Measurements from ENCODE around the gene YEATS4.
"Not testable (repeated sequence)": the region's sequence is repeated elsewhere in the genome, so short reads cannot be mapped to it uniquely, and the experiment has no call there.

Gene YEATS4

DNA sequence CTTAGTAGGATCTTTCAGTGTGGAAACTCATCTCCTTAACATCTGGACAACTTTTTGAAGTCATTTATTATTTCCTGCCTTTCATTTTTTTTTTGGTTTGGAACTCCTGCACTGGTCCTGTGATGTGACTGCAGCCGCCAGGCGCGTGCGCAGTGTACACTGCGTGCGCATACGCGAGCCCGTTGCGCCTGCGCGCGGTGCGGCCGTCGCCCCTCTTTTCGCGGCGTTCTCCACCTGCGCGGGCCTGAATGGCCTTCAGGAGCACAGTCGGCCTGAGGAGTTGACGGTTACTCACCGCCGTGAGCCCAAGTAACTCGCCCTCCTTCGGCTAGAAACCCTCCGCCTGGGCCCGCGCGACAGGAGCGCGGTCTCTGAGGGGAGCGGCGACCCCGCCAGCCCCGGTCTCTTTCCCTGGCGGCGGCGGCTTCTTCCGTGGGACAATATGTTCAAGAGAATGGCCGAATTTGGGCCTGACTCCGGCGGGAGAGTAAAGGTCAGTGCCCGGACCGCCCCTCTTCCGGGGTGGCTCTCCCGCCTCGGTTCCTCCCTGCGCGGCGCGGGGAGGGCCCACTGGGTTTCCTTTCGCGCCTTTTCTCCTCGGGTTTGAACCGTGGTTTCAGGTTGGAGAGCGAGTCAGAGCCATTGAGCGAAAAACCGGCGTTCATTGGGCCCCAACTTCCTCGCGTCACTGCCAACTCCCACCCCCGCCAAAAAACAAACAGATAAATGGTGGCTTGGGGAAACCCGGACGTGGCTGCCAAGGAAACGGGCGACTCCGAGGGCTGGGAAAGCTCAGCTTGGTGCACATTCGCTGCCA is at the start of gene YEATS4:
YEATS4 (plus strand) TSS at position 213 of the 817 bp plus-strand sequence; CDS start at position 443, 230 bp downstream.
- DNase-seq (ENCODE audit: low read depth in 3 of 3) = peak; percentile 68 to 84 (median 74)

DNA sequence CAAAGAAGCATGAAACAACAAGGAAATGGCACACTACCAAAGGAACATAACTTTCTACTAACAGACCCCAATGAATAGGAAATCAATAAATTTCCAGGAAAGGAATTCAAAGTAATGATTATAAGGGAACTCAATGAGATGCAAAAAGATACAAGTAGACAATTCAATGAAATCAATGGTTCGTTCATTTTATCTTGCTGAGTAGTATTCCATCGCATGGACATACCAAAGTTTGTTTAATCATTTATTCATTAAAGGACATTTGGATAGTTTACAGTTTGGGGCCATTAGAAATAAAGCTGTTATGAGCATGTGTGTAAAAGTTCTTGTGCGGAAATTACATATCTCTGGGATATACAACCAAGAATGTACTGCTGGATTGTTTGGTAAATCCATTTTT is 46.3 kb upstream of the YEATS4 start:
- DNase-seq (ENCODE audit: low read depth in 3 of 3) = no peak

DNA sequence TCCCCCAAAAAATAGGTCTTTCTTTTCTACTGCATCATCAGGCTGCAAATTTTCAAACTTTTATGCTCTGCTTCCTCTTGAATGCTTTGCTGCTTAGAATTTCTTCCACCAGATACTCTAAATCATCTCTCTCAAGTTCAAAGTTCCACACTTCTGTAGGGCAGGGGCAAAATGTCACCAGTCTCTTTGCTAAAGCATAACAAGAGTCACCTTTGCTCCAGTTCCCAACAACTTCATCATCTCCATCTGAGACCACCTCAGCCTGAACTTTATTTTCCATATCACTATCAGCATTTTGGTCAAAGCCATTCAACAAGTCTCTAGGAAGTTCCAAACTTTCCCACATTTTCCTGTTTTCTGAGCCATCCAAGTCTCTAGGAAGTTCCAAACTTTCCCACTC is 42.8 kb upstream of the YEATS4 start:
- DNase-seq (ENCODE audit: low read depth in 3 of 3) = not testable (repeated sequence)

DNA sequence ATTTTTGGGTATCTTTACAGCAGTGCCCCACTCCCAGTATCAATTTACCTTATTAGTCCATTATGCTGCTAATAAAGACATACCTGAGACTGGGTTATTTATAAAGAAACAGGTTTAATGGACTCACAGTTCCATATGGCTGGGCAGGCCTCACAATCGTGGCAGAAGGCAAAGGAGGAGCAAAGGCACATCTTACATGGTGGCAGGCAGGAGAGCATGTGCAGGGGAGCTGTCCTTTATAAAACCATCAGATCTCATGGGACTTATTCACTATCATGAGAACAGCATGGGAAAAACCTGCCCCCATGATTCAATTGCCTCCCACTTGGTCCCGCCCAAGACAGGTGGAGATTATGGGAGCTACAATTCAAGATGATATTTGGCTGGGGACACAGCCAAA is 42.3 kb upstream of the YEATS4 start:
- not testable (repeated sequence) for DNase-seq (ENCODE audit: low read depth in 3 of 3)

DNA sequence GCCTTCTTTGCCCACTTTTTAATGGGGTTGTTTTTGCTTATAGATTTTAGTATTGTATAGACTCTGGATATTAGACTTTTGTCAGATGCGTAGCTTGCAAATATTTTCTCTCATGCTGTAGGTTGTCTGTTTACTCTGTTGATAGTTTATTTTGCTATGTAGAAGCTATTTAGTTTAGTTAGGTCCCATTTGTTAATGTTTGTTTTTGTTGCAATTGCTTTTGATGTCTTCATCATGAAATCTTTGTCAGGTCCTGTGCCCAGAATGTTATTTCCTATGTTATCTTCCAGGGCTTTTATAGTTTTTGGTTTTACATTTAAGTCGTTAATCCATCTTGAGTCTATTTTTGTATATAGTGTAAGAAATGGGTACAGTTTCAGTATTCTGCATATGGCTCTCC is 41.3 kb upstream of the YEATS4 start:
- no peak for DNase-seq (ENCODE audit: low read depth in 3 of 3)

DNA sequence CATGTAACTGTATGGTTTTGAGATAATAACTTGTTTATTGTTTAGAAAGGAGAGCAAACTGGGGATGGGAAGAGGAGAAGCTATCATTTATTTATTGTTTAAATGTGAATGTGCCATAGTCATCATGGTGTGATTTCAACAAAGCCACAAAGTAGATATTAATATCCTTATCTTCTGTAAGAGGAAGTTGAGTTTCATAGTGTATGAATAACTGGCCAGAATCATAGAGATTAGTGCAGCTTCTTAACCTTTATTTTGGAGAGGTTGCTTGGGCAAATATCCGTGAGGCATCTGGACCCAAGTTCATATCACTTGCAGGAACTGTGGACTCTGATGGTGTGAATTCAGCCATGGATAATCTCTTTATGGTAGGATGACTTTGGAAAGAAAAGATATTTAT is 38.2 kb upstream of the YEATS4 start:
- no peak for DNase-seq (ENCODE audit: low read depth in 3 of 3)

DNA sequence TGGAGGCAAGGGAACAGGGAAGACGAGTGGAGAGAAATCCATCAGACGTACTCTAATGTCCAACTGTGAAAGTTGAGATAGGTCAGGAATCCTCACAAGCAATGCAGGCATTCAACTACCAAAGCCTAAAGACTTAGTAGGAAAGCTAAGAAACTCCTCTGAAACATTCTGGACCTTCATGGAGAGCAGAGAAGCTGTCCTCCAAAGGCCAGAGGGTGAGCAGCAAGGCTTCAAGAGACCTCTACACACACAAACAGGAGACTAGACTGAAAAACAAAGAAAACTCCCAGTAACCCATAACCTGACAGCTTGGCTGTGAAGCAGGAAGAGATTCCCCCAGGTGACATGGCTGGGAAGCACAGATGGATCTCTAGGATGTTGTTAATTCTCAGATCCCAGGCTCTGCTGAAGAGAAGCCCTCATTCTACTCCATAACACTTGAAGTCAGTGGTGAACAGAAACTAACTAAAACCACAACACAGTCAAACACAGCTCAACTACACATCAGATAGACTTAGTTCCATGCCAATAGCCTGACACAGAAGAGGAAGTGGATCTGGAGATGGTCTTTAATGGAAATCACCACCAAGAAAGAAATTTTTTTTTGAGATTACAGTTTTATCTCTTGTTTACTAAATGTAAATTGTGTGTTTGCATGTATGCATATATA is 34.6 kb upstream of the YEATS4 start:
- no peak for DNase-seq (ENCODE audit: low read depth in 3 of 3)

DNA sequence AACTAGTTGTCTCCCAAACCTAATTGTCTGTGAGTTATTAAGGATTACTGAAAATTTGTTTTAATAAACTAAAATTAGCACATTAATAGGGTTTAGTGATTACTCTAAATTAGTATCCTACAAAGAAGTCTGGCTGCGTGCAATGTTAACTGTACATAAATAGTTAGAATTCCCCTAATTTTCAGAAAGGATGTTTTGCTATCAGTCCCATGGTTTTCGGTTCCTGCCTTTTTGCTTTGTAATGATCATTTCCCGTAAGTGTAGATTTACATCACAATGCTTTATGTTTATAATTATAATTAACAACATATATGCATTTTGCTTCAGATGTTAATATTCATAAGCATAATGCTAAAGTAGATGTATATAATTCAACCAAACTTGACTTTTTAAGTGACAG is 31.1 kb upstream of the YEATS4 start:
- DNase-seq (ENCODE audit: low read depth in 3 of 3) = no peak

DNA sequence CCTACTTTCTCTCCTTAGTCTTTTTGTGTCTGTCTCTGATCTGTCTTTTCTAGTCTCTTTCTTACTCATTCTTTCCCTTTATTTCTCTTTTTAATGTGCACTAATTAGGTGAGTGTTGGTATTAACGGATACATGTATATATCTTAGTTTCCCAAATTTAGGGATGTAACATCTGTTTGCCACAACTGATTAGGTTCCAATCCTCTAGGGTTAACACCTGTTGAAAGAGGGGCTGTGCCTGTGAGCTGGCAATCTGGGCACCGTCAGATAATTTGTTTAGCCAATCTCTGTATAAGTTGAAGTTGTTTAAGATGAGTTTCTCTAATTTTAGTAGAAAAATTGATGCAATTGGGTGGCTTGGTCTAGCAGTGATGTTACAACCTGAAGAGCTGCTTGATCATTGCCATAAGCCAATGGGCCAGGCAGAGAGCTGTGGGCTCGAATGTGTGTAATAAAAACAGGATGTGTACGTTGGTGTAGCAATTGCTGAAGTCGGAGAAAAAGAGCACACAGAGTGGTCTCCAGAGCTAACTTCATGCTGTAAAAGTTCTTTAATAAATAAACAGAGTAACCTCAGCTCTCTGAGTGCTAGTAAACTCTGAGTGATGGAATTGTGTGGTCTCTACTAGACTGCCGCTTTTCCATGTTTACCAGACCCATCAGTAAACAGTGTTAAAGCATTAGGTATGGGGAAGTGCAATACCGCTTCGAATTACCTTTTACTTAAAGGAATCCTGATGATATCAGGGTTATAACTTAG is 29.7 kb upstream of the YEATS4 start:
- DNase-seq (ENCODE audit: low read depth in 3 of 3) = no peak

DNA sequence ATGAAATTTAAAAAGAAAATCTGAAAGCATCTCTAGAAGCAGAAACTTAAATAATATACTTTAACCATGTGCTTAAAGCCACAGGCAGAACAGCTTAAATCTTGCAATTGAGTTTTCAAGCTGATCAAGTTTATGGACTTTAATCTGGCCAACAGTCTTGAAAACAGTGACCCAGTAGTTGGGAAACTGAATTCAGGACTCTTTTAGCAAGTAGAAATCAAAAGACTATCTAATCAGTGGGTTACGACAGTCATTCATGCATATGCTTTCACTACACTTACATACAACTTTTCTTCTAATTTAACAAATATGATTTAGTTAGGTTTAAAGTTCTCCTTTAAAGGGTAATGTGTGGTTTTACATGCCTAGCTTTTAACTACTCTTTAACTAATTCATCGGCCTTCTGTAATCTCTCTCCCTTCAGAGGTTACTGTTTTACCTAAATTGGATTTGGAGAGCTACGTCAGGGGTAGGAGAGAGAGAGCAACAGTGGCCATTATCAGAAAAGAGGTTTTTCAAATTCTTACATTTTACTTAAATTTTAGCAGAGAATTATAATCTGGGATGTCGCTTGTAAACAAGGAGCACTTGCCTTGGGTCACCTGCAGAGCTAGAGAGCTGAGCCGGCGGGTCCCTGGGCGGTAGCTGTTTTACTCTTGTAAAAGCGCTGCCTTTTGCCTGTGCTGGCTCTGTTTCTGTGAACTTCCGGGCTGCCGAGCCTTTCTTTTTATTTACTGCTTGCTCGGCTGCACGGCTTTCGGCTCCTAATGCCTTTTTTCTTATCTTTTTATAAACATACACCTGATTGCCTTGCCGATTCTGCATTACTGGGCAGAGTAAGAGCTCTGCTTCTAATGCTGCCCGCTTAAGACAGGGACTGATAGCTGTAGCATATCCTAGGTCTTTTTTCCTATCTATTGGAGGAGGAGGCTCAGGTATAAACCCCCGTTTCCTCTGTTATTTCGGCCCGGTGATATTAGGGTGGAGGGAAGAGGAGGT is 28.8 kb upstream of the YEATS4 start:
- peak; percentile 26 to 47 (median 27) for DNase-seq (ENCODE audit: low read depth in 3 of 3)

DNA sequence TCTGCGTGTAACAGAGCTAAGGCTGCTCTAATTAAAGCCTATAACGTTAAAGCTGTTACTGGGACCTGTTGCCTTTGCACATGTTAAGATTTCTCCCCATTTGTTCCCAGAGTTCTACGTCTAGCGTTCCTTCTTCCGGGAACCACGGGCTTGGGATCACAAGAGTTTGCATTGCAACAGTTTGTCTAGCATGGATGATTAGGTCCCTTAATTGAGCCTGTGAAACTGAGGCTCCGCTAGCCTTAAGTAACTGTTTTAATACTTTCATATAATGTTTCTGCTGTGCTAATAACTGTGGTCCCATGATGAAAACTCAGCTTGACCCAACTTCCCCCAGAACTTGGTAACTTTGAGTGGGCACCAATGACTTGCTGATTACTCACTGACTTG is 28.0 kb upstream of the YEATS4 start:
- DNase-seq (ENCODE audit: low read depth in 3 of 3) = no peak

DNA sequence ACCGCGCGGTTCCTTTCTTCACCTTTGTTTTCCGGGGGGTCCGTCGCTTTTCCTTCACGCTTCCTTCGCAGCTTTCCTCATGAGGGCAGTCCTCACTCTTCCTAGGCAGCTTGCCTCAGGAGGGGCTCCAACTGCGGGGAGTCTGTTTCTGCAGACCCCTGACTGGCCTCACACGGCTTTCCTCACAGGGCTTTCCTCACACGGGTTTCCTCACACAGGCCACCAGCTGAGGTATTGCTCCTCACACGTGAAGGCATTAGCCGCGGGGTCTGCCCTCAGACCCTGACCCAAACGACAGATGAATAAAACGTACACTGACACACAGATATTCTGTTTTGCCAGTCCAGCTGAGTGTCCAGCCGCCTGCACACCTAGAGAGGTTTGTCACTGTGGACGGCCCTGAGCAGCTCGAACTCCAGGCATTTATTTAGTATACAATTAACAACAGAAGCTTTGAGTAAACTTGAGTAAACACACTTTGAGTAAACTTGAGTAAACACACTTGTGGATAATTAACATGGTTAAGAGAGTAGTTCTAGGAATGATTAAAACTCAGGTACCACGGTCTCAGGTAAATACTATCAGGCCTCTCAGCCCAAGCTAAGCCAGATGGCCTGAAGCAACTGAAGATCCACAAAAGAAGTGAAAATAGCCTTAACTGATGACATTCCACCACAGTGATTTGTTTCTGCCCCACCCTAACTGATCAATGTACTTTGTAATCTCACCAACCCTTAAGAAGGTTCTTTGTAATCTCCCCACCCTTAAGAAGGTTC is 27.4 kb upstream of the YEATS4 start:
- no peak for DNase-seq (ENCODE audit: low read depth in 3 of 3)

DNA sequence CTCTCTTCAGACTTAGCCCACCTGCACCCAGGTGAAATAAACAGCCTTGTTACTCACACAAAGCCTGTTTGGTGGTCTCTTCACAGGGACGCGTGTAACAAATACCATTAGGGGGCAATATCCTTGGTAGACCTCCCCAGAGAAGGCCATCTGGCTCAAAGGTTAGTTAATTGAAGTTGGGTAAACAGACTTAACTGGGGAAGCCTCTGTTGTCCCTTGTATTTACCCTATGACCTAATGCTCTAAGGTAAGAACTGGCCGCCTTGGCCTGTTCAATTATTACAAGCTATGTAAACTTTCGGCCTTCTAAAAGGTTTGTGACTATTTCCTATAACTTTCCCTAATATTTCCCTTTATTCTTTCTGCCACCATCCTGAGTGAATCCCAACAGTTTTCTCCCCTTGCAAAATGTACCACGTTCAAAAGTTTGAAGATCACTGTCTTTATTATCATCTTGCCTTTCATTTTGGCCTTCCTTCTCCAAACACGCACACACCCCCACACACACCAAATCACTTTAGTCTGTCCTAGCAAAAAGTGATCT is 26.7 kb upstream of the YEATS4 start:
- no peak for DNase-seq (ENCODE audit: low read depth in 3 of 3)

DNA sequence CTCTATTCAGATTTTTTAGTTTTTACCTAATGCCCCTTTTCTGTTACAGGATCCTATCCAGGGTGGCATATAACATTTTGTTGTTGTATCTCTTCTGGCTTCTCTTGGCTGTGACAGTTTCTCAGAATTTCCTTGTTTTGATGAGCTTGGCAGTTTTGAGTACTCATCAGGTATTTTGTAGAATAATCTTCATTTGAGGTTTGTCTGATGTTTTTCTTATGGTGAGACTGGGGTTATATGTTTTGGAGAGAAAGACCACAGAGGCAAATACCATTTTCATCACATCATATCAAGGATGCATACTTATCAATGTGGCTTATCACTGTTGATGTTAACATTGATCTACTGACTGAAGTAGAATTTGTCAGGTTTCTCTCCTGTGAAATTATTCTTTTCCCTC is 25.4 kb upstream of the YEATS4 start:
- no peak for DNase-seq (ENCODE audit: low read depth in 3 of 3)

DNA sequence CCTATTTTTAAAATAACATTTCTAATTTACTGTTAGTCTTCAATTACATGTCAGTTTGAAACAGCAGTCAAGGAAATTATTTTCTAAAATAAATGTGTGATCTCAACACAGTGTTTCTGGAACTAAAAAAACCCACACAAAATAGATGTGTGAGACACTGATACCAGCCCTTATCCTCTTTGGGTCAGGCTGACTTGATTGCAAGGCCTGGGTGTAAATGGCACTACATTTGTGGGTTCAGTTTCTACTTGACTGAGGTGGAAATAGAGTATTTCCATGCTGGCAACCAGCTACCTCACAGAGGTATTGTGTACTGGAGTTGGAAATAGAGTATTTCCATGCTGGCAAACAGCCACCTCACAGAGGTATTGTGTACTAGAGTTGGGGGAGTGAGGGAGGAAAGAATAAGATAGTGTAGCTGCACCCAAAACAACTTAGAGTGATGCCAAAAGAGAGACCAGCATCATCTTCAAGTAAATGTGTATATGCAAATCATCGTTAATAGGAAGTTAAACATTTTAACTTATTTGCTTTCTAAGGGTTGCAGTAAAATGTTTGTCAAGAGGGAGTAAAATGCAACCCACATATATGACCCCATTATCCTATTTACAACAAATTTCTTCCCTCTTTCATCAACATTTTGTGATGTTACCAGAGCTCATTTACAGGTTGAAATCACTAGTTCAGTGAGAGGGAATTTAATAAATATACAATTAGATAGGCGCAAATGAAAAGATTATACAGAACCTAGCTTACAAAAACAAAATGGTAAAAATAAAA is 22.0 kb upstream of the YEATS4 start:
- DNase-seq (ENCODE audit: low read depth in 3 of 3) = no peak

DNA sequence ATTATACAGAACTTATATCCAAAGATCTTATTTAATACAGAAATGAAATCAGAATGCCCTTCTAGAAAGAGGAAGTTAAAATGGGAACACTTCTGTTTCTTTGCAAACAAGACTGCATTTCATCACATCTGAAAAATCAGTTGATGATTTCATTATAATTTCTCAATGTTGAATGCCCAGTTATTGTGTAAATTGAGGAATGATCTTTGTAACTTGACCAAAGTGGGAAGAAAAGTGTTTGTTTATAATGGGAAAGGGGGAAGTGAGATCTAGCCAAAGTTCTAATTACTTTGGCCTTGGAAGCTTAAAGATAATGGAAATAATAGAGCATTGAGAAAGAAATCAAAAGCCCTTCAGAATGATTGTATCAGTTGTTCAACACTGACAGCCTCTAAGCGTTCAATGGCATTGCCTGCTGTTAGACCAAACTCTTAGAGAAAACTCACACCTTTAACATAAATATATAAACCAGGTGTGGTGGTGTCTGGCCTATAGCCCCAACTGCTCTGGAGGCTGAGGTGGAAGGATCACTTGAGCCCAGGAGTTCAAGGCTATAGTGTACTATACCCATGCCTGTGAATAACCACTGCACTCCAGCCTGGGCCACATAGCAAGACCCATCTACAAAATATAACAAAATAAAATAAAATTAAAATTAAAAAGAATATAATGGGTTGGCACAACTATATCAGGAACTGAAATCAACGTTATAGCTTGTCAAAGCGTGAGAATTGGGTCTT is 21.3 kb upstream of the YEATS4 start:
- no peak for DNase-seq (ENCODE audit: low read depth in 3 of 3)

DNA sequence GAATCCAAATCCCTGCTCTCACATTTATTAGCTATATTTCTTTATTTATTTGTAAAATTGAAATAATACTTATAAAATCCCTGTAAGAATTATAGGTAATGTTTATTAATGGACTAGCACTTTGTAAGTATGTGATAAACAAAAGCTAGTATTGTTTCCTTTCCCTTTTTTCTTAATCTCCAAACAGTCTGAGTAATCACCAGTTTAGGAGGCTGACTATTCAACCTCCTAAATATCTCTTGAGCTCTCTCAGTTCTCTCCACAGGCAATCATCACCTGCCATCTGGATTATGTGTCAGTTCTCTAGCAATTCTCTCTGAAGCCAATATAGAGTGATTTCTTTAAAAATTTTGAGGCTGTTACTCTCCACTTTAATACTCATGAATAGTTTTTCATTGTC is 20.6 kb upstream of the YEATS4 start:
- DNase-seq (ENCODE audit: low read depth in 3 of 3) = no peak

DNA sequence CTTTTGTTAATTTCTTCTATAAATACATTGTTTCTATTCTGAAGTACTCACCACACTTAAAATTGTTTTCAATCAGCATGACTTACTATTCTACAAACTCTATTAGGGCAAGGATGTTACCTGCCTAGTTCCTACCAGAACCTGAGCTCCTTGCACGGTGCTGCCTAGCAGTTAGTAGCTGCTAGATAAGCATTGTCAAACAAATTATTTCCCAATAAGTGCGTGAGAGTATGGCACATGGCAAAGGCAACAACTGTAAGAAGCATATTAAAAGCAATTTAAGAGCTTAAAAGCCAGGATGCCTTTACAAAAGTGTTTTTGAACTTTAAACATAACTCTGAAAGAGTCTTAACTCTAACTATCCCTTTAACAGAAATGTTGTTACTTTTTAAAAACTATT is 19.5 kb upstream of the YEATS4 start:
- no peak for DNase-seq (ENCODE audit: low read depth in 3 of 3)

DNA sequence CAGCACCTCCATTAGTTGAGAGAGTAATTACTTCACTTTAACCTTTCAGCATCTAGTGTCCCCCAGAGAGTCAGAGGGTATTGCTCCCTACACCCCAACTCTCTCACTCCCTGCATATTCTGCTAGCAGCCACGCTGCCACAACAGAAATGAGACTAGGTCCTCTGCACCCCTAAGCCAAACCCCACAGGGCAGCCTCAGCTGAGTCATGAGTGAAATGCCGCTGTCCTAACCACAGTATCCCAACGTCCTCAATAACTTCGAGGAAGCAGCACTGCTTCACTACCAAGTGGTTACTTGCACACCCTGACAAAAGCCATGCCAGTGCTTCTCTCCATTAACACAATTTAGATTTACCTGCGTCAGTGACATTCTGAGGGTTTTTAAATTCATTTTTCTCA is 18.2 kb upstream of the YEATS4 start:
- no peak for DNase-seq (ENCODE audit: low read depth in 3 of 3)
